ENCODE data around the gene NAA10.
A peak's percentile ranks its signal among the peaks of the same experiment; 100 is the strongest.

Gene NAA10

GRCh38 chrX:153906126-153906917 is 28.5 kb downstream of the NAA10 start:
- no peak for DNase-seq

- DNase-seq, result no peak
These were observed 29.2 kb downstream of the NAA10 start for GRCh38 chrX:153905481-153906095.

DNA sequence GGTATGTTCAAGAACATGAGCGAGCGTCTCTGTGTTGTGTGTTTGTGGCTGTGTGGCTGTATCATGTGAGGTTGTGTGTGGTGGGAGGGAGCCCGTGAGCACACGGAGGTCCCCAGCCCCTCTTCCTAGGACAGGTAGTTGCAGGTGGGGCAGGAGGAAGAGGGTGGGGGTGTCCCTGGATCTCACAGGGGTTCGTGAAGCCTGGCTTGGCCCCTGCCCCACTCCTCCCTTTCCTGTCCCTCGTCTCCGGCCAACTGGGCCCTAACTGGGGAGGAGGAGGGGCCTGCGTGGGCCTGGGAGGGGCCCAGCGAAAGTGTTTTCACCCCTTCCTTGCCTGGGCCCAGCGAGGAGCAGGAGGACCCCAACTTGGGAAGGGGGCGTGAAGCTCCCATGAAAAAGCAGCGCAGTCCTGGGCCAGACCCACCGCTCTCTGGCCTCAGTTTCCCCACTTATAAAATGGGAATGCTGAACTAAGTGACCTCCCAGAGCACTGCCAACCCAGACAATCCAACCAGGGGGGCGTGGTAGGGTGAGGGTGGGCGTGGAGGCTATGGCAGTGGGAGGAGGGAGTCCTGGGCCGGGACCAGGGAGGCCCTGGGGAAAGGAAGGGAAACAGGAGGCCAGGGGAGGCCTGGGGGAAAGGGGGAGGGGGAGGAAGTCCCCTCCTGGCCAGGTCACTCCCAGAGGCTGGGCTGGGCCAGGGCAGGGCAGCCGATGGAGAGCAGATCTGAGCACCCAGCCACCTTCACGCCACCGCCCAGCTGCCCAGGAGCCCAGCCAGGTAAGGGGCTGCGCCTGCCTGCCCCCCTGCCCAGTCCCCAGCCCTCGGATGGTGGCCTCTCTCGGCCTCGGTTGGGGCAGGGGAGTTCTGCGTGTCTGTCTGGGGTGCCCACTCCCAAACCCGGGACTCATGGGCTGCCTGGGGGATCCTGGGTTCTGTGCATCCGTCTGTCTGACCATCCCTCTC is 30.6 kb downstream of the NAA10 start, which contains the start of gene AVPR2:
AVPR2 (plus strand) TSS at position 683 of the 967 bp plus-strand sequence. CDS start 473 bp downstream, outside the sequence.
- no peak for DNase-seq

DNA sequence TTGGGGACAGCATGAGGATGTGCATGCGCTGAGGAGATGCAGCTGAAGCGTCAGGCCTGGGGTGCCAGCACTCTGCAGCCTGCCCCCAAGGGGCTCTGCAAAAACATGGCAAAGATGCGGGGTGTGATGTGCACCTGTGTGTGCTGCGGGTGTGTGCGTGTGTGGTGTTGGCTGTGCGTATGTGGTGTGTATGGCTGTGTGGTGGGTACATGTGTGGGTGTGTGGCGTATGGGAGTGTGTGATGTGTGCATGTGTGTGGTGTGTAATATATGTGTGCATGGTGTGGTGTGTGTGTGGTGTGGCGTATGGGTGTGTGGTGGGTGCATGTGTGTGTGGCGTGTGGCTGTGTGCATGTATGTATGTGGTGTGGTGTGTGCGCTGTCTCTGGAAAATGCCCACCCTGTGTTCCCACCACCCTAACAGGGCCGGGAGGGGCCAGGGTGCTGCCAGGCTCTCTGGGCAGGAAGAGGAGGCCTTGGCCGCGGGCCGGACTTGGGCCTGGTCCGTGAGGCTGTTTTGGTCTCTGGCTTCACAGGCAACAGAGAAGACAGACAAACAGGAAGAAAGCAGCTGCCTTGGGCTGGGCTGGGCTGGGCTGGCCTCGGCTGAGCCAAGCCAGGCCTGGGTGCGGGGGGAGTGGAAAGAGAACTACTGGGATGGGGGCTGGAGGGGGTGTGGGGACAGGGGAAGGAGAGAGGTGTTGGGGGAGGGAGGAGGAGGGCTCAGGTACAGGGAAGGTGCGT is 31.4 kb downstream of the NAA10 start:
- DNase-seq, result no peak

DNA sequence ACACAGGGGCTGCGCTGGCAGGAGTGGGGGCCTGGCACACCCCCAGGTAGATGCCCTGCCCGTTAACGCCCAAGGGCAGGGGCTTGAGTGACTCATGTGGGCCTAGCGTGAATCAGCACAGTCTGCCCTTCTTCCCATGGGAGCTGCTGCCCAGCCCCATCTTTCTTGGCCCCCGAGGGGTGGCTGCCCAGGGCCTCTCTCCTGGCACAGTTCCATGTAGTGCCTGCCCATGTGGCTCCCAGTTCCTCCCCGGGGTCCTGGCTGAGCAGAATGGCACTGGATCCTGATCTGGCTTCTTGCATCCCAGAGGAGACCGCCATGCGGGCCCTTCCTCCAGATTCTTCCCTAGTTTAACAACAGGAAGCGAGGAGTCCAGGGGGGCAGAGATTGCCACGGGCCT is 32.5 kb downstream of the NAA10 start:
- DNase-seq, result no peak

GRCh38 chrX:153901753-153902140 is 33.1 kb downstream of the NAA10 start:
- no peak for DNase-seq

GRCh38 chrX:153900831-153901752 is 33.7 kb downstream of the NAA10 start:
- no peak for DNase-seq

DNA sequence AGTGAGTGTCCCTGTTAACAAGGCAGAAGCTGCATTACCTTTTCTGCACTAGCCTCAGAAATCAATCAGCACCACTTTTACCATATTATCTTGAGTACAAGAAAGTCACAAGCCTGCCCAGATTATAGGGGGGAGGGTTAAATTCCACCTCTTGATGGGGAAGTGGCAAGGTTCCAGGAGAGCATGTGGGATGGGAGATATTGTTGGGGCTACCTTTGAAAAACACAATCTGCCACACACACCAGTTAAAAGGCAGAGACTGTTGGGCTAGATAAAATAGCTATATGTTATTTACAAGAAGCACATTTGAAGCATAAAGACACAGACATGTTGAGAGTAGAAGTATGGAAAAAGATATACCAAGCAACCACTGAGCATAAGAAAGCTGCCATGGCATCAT is 36.9 kb downstream of the NAA10 start:
- no peak for DNase-seq

- no peak for DNase-seq
These were observed 45.7 kb downstream of the NAA10 start for GRCh38 chrX:153889123-153889522.

DNA sequence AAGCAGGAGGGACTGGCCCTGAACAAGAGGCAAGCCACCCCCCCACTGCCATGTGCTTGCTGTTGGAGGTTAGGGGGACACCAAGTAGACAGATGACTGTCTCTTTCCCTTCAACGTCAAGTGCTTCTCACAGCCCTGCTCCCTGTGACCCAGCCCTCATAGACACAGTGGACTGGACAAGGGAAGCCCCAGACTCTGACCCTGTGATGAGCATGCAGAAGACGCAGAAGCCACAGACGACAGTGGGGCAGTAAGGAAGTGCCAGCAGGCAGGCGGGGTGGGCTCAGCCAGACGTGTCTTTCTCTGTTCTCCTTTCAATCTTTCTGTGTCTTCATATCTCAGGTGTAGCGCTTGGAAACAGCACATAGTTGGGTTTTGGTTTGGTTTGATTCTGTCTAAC is 46.5 kb downstream of the NAA10 start:
- no peak for DNase-seq

DNA sequence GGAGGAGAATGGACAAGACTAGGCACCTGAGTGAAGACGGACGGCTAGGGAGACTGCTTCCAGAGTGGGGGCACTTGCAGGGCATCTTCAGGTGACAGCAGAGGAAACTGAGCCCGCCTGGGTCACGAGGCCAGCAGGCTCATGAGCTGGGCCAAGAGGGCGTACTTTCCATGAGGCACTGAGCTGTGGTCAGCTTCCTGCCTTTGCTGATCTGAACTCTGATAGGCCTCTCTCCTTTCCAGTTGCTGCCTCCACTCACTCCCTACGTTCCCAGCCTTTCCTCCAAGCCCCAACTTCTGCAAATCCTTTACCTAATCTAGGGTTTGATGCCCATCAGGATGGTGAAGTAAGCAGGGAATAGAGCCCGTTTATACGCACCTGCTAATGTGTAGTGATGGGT is 47.5 kb downstream of the NAA10 start:
- DNase-seq, result no peak

GRCh38 chrX:153886915-153887314 is 47.9 kb downstream of the NAA10 start:
- no peak for DNase-seq

DNA sequence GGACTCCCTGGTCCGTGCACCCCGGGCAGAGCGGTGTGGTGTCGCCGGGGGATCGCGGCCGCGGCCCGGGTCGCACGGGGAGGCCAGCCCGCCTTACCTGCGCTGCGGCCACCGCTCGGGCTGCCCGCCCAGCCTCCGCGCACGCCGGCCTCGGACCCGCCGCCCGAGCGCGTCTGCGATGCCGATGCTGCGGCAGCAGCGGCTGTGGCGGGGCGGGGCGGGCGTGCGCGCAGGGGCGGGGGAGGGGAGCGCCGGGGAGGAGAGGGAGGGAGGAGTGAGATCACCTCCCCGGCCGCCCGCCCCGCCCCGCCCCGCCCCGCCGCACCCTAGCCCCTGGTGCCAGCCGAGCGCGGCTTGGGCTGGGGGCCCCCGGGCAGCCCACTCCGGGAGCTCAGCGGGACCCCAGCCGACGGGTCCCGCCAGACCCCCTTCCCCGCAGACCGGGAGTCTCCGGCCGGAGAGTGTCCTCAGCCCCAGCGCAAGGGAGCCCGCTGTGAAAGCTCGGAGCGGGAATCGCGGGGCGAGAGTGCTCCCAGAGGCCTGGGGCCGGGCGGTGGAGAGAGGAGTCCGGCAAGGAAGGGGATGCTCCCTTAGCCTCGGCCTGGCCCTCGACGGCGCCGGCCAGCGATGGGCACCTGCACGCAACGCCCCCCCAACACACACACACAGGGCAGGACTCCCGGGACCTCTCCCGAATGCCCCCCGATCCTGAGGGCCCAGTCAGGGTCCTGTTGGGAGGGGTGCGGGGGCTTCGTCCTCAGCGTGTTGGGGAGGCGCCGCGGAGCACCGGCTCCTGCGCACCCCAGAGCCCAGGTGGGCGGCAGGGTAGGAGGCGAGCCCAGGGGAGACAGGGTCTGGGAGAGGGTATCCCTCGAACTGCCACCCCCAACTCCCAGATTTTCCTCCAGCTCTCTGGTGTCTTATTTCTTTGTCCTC is 48.6 kb downstream of the NAA10 start, which contains the start of gene L1CAM:
L1CAM (minus strand) TSS at position 206 of the 936 bp plus-strand sequence. CDS start 10,337 bp downstream, outside the sequence.
- DNase-seq, result peak; percentile 0

DNA sequence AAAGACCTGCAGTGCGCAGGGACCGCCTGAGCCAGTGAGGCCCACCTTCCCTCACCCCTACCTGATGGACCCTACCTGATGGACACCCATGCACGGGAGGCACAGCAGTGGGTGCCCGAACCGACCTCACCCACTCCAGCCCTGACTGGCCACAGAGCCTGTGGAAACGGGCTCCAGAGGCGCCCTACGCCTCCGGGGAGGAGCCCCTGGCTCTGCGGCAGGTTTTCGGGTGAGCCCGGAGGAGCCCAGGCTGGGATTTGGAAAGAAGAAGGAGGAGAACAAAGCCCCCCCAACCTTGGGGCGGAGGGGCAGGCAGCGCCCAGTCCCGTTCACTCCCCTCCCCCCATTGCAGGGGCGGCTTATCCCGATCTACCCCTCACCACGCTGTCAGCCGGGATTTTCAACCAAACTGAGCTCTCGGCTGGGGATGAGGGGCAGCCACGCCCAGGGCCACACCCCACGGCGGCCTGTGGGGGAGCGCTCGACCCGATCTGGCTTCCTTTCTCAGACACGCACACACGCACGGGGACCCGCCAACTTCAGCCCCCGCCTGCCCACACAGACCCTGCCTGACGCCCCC is 49.5 kb downstream of the NAA10 start:
- DNase-seq, result no peak

DNA sequence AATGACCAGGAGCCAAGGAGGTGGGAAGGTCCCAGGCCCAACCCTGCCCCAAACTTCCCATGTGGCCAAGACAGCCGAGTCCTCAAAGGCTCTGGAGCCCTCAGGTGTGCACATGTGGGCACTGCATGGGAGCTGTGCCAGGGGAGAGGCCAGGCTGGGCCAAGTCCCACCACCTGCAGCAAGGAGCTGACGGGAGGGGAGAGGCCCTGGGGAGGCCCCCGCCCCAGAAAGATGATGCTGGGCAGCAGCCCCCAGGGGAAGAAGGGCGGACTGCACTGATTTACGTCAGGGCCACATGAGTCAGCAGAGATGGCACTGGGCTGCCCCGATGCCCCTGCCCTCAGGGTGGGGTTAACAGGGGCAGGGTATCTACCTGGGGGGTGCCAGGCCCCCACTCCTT is 50.2 kb downstream of the NAA10 start:
- DNase-seq, result no peak

DNA sequence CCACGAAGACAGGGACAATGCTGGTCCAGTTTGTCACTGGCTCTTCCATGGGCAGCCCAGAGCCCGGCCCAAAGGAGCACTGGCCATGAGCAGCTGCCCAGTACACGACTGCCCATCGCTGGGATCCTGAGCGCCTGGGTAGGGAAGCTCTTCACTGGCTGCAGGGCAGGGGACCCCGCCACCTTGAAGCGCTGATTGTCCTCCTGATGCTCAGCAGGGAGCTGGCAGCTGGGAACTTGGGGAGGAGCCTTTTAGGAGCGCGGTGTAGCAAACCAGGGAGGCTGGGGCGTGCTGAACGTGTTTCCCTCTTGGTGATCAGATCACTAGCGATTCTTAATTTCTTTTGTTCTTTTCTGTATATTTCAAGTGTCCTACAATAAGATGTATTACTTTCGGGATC is 50.7 kb downstream of the NAA10 start:
- no peak for DNase-seq

- no peak for DNase-seq
These were observed 51.5 kb downstream of the NAA10 start for GRCh38 chrX:153883163-153883843.

GRCh38 chrX:153882557-153882956 is 52.3 kb downstream of the NAA10 start:
- no peak for DNase-seq

GRCh38 chrX:153882086-153882498 is 52.7 kb downstream of the NAA10 start:
- no peak for DNase-seq

Data from NCI-H1048 (cell line).